Ovary (tissue), 3 donors: ENCODE data around the gene DNAJC15.

ENCODE experiments used
- CTCF ChIP-seq, 3 donors: fragments of 450-650 bp in 2 of 3; fragments of 200-600 bp in 1 of 3; IDR thresholded peaks; one replicate each; pipeline versions ENCODE4 v1.5.1 to v1.8.0; 2016 to 2022; ENCODE audit warnings: antibody characterized with exemption in 3 of 3, mild to moderate bottlenecking in 1 of 3
- EP300 ChIP-seq: sonication (generic); formaldehyde crosslinking; IDR thresholded peaks from one replicate; pipeline ENCODE4 v1.6.1; 2017; ENCODE audit warnings: antibody characterized with exemption
- POLR2A ChIP-seq: fragments of 450-650 bp; IDR thresholded peaks from one replicate; pipeline ENCODE4 v1.6.1; 2017; ENCODE audit warnings: antibody characterized with exemption, mild to moderate bottlenecking, moderate library complexity
- donor health status: DM: no; HTN: no; CAD: no.

GRCh38 chr13:43030548-43030947 lies 7.2 kb downstream of the DNAJC15 start:
- no peak for TF ChIP-seq POLR2A
- TF ChIP-seq CTCF (IDR thresholded peaks at IDR 0.05), result no peak
- TF ChIP-seq EP300, result no peak
